GM18909 (cell line): ENCODE data around the gene SYDE1.

Experiments used
- ATAC-seq: cut with Tn5 transposase; IDR thresholded peaks from one replicate; pipeline ENCODE4 v1.9.1; 2021; ENCODE audit warnings: mild to moderate bottlenecking; ENCODE audit not compliant: unreplicated experiment, poor library complexity

The SYDE1 gene

DNA sequence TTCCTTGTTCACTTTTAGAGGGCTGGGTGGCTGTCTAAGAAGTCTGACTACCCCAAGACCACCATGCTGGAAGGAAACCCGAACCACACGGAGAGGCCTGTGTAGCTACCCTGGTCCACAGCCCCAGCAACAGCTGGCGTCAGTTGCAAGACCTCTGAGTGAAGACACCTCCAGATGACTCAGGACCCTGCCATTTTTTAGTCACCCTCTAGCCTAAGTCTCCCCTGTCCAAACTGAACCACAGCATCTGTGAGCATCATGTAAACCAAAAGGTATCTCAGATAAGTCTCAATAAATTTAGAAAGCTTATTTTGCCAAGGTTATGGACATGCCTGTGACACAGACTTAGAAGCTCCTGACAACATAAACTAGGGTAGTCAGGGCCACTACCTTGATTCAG lies 2.2 kb upstream of the SYDE1 start:
- no peak for ATAC-seq

DNA sequence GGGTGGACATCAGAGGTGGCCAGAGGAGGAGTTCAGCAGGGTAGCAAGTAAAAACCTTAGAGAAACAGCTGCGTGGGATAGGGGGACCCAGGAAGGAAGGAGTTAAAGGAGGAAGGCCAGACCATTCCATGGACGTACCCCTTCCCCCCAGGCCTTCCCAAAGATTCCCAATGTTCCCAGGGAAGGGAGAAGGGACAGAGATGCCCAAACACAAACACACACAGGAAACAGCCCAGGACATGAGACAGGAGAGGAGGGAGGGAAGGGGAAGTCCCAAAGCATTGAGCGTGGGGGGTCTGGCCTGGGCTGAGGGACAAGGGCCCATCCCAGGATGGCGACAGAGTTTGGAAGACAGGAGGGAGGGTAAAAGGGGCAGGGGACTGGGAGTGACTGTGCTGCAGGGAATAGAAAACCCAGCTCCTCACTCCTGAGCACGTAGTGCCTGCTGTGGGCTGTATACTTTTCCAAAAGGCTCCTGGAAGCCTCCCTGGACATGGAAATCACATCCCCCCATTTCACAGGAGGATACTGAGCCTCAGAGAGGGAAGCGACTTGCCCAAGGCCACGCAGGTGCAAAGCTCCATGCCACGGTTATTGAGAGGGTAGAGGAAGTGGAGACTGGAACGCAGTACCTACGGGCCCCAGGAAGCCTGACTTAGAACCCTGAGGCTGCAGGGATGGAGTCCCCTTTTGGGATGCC lies 1.1 kb downstream of the SYDE1 start:
- ATAC-seq: no peak

DNA sequence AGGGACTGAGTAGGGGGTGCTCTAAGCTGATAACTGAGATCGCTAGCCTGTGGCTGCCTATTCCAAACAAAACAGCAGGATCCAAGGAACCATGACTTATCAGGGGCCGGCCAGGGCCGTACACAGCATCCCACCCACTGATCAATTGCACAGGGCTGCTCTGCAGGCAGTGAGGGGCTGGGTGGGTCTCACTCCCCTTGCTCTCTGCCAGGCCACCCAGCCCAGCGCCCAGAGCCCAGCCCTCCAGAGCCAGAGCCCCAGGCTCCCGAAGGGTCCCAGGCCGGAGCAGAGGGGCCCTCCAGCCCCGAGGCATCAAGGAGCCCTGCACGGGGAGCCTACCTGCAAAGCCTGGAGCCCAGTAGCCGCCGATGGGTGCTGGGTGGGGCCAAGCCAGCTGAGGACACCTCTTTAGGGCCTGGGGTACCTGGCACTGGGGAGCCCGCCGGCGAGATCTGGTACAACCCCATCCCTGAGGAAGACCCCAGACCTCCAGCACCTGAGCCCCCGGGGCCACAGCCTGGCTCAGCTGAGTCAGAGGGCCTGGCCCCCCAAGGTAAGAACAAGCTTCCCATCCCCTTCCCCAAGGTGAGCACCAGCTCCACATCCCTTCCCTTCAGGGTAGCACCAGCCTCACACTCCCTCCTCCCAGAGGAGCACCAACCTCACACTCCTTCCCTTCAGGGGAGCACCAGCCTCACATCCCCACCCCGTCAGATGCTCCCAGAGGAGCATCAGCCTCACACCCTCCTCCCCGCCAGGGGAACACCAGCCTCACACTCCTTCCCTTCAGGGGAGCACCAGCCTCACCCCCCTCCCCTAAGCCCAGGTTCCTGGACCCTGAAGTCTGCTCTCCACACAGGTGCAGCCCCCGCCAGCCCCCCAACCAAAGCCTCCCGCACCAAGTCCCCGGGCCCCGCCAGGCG lies 1.9 kb downstream of the SYDE1 start:
- no peak for ATAC-seq

DNA sequence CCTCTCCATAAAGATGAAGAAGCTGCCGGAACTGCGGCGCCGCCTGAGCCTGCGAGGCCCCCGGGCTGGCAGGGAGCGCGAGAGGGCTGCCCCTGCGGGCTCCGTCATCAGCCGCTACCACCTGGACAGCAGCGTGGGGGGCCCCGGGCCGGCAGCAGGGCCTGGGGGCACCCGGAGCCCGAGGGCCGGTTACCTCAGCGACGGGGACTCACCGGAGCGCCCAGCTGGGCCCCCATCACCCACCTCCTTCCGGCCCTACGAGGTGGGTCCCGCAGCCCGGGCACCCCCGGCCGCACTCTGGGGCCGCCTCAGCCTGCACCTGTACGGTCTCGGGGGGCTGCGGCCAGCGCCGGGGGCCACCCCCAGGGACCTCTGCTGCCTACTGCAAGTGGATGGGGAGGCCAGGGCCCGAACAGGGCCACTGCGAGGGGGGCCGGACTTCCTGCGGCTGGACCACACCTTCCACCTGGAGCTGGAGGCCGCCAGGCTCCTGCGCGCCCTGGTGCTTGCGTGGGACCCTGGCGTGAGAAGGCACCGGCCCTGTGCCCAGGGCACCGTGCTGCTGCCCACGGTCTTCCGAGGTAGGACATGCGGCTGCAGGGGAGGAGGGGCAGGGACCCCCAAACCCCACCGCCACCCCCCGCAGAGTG lies 2.7 kb downstream of the SYDE1 start:
- no peak for ATAC-seq

DNA sequence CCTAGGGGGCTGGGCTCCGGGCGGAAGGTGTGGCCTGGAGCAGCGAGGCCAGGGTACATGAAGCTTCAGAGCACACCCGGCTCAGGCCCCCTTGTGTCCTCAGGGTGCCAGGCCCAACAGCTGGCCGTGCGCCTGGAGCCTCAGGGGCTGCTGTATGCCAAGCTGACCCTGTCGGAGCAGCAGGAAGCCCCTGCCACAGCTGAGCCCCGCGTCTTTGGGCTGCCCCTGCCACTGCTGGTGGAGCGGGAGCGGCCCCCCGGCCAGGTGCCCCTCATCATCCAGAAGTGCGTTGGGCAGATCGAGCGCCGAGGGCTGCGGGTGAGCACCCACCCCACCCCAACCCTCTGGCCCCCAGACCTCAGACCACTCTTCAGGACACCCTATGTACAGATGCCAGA lies 3.2 kb downstream of the SYDE1 start:
- no peak for ATAC-seq

DNA sequence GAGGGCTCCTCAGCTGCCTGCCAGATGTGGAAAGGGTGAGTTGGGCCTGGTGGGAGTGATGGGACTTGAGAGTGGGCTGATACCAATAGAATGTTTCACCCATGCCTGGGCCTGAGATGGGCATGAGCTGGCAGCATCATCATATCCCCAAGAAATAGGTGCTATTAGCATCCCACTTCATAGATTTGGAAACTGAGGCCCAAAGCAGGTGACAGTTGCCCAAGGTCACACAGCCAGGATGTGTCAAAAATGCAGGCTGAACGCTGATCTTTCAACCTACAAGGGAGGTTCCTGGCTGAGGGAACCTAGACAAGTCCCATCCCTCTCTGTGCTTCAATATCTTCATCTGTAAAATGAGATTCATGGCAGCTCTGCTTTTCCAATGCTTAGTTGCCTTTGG lies 4.6 kb downstream of the SYDE1 start:
- ATAC-seq: no peak

DNA sequence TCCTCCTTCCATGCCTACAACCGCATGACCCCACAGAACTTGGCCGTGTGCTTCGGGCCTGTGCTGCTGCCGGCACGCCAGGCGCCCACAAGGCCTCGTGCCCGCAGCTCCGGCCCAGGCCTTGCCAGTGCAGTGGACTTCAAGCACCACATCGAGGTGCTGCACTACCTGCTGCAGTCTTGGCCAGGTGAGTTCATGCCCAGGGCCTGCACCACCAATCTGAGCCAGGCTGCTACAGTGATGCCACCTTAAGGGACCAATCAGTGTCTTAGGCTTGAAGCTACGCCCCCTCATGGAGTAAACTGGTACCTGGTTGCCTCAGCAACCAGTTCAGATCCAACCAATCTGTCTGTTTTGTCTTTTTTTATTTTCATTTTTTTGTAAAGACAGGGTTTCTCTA lies 5.2 kb downstream of the SYDE1 start:
- no peak for ATAC-seq

DNA sequence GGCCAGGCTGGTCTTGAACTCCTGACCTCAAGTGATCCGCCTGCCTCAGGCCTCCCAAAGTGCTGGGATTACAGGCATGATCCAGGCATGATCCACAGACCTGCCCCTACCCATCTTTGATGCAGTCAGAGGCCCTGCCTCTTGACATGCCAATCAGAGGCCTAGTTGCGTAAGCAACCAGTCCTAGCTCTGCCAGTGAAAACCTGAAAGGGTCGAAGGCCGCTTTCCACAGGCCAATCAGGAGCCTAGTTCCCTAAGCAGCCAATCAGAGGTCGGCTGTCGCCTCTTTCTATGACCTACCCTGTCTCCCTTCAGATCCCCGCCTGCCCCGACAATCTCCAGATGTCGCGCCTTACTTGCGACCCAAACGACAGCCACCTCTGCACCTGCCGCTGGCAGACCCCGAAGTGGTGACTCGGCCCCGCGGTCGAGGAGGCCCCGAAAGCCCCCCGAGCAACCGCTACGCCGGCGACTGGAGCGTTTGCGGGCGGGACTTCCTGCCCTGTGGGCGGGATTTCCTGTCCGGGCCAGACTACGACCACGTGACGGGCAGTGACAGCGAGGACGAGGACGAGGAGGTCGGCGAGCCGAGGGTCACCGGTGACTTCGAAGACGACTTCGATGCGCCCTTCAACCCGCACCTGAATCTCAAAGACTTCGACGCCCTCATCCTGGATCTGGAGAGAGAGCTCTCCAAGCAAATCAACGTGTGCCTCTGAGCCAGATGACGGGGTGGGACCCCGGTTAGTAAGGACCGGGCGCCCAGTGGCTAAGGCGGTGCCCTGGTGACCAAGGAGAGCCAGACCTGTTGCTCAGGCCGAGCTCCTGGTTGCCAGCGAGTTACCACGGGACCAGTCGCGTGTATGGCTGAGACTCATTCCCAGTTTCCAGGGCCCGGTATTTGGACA lies 6.3 kb downstream of the SYDE1 start:
- no peak for ATAC-seq

DNA sequence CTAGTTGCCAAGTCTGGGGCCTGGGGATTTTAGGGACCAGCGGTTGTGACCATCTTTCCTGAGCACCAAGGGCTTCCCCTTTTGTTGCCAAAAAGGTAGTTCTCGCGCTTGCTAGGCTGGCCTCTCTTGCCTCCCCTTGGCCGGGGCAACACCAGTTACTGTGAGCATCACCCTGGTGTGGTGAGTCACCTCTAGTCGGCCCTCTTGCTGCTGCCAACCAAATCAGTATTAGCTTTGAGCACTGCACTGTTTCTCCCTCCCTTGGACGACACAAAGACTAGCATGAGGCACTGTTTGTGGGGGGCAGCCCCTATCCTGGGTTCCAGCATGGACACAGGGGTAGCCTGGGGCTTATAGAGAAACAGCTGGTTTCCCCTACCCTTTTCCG lies 6.9 kb downstream of the SYDE1 start:
- ATAC-seq: no peak

DNA sequence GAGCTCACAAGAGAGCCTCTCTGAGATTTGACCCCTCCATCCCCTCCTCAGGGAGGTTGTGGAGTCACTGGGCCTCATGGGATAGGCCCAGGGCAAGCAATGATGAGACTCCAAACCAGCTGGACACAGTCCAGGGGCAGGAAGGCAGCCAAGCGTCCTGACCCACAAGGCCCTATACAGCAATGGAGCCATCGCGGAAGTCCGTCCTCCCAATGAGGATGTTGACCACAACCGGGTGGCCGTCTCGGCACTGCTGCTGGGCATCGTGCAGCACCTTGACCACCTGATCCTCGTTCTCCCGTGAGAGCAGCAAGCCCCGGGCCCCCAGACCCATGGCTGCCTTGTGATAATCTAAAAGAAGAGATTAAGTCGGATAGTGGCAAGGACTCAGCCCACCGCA lies 7.9 kb downstream of the SYDE1 start:
- ATAC-seq: no peak

DNA sequence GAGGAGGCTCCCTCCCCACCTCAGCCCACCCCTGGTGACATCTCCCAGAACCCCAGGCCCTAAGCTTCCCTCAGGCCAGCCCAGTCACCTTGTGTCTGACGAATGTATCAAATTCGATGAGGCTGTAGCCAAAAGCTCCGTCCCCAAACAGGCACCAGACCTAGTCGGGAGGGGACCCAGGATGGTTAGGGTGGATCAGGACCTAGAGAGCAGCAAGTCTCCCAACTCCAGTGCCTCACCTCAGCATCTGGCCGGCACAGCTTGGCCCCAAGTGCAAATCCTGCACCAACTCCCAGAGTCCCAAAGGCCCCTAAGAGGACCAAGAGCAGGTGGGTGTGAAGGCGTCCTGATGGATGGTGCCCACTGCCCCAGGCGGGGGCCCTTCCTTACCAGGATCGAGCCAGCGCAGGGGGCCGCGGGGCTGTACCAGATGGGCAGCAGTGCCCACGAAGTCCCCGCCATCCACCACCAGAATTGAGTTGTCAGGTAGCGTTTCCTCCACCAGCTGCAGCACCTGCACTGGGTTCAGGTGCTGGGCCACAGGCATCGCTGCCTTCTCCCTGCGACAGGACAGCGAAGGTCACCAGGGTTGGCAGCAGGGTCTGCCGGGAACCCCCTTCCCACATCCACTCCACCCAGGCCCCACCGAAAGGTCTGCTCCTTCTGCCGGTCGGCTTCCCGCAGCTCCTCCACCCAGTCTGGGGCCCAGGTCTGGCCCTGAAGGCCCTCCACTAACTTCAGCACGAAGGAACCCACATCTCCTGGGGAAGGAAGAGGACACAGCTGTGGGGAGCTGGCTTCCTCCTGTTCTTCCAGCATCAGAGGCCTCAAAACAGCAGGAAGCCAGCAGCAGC lies 8.8 kb downstream of the SYDE1 start:
- ATAC-seq: no peak

DNA sequence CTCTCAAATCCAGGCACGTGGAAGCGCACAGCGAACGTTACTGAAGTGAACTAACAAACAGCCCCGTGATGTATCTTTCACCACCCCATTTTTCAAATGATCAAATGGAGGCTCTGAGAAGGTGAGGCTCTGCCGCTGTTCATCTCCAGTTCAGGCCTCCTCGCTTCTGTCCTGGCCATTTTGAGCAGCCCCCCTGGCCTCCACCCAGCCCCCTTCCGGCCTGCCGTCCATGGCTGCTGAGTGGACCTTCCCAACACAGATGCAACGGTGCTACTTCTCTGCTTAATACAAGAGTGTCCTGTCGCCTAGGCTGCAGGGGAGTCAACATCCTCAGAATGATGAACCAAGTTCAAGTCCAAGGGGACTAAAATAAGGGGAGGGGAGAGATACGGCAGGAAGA lies 9.7 kb downstream of the SYDE1 start:
- no peak for ATAC-seq

DNA sequence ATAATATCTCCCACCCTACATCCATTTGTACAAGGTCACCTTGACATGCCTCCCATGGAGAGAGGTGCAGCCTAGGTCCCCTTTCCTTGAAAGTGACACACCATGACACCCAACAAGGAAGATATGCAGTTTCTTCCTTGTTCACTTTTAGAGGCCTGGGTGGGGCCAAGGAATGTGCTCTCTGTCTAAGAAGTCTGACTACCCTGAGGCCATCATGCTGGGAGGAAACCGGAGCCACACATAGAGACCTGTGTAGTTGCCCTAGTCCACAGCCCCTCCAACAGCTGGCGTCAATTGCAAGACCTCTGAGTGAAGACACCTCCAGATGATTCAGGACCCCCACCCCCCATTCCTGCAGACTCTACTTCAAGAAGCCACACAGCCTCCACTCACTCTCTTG lies 11.0 kb downstream of the SYDE1 start:
- no peak for ATAC-seq

DNA sequence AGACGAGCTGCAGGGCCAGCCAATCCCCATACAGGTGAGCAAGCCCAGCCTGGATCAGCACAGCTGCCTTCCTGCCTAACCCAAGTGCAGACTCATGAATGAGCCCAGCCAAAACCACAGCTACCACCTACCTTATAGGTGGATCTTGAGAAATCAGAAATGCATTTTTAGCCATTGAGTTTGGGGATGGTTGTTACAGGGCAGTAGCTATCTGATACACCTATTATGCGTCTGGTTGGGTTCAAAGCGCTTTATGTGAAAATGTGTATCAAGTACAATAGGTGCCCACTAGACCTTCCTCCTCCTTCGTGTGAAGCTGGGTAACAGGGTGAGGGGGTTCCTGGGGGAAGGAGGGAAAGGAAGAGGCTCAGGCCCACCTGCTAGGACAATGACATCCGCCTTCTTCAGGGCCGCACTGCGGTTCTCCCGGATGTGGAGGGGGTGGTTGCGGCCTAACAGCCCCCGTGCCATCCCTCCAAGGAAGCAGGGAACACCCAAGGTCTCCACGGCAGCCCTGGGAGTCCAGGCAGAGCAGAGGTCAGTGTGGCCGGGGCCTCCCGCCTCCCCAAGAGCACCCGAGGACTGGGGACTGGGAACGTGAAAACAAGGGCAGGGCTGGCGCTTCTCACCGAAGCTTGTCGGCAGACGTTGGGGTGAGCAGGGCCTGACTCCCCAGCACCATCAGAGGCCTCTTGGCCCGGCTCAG lies 11.7 kb downstream of the SYDE1 start:
- ATAC-seq: no peak

DNA sequence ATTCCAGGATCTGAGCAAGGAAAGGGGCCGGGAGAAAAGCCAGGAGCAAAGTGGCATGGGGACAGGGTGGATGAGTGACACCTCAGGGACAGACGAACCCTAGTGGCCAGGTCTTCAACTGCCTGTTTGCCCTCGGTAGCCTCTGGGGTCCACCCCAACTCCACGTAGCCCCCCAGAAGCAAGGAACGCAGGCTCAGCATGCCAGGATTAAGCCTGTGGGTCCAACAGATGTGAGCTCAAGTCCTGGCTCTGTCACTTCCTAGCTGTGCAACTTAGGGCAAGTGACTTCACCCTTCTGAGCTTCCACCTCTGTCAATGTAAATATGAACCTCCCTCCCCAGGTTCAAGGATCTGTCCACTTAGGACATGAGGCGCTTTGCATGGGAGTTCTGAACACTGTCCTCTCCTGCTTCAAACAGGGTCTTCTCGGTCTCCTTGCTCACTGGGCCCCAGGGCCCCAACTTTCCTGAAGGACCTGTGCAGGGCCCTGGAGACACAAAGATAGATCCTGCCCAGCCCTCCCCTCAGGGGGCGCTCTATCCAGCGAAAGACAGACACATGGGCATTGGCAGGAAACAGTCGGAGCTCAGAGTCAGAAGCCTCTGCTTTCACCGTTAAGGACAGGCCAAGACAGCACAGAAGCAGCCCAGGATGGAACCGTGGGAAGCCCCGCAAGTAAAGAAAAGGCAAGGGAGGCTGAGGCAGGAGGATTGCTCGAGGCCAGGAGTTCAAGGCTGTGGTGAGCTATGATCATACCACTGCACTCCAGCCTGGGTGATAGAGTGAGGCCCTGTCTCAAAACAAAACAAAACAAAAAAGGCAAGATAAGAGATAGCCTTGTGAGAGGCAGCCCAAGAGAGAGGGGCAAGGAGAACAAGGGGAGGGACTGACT lies 13.2 kb downstream of the SYDE1 start:
- no peak for ATAC-seq

DNA sequence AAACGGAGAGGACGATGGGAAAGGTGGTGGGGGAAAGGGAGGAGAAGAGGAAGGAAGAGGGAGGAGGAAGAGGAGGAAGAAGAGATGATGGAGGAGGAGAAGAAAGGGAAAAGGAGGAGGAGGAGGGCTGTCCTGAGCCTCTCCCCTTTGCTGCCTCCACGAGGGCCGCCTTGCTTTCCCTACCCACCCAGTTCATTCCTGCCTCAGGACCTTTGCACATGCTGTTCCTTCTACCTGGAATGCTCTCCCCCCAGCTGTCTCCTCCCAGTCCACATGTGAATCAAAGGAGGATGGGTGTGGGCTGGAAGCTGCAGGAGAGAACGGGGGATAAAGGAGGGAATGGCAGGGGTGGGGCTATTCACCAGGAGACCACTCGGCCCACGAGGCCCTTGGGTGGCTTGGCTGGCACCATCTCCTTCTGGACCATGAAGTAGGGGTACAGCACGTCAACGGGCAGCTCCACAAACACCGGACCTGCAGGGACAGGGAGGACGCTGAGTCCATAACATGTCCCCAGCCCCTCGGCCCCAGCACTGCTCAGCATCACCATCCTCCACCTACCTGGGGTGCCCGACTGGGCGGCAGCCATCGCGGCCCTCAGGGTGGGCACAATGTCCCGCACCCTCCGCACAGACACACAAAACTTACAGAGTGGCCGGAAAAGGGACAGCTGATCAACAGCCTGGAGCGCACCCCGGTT lies 15.3 kb downstream of the SYDE1 start:
- no peak for ATAC-seq
